K562 (cell line): ENCODE data around the gene CAPN7.

Experiments
- EZH2 ChIP-seq: IDR thresholded peaks from 2 replicates; pipeline ENCODE4 v1.6.1; 2012; ENCODE audit warnings: low read depth, mild to moderate bottlenecking, inconsistent platforms, low read length, borderline replicate concordance
- JUND ChIP-seq, 2 experiments: IDR thresholded peaks; 2 replicates in 1 of 2; 3 replicates in 1 of 2; pipeline ENCODE4 v1.6.1; 2011; ENCODE audit warnings: borderline replicate concordance in 2 of 2, low read depth in 2 of 2, low read length in 2 of 2, improper control_type of control experiment in 1 of 2, missing biosample characterization in 1 of 2, missing genetic modification characterization in 1 of 2, missing genetic modification reagents in 1 of 2
- RFX5 ChIP-seq: IDR thresholded peaks from 2 replicates; pipeline ENCODE4 v1.6.1; 2011; ENCODE audit warnings: low read depth, mild to moderate bottlenecking, improper control_type of control experiment, low read length
- TF ChIP-seq, protein P1 (sequence below), 3 experiments: IDR thresholded peaks in 2 of 3; conservative IDR thresholded peaks in 1 of 3; 2 replicates each; pipeline ENCODE4 v1.5.1; 2011 to 2012; ENCODE audit warnings: low read length in 3 of 3, mild to moderate bottlenecking in 3 of 3, control low read depth in 2 of 3, improper control_type of control experiment in 1 of 3, inconsistent platforms in 1 of 3, low read depth in 1 of 3, mixed read lengths in 1 of 3, moderate library complexity in 1 of 3; ENCODE audit not compliant: insufficient read depth in 2 of 3

DNA sequence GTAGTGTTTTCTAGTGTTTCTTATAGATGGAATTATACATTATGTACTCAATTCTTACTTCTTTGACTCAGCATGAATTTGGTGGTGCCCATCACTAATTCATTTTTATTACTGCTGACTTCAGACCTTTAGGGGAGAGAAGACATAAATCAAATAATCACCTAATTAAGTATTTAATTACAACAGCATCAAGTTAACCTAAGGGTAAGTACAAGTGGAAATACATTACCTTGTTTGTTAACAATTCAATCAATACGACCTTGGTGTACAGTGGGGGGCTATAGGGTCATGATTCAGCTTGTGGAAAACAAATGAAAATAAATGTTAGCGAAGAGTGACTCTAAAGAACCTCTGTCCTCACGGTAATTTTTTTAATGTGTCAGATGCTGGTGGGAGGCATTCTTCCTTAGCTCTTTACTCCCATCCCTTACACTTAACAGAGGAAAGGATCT, 538 bp upstream of the CAPN7 start:
- TF ChIP-seq JUND (IDR thresholded peaks at IDR 0.05; ENCODE audit: borderline replicate concordance, low read depth, low read length) (no peak), JUND (tag; IDR thresholded peaks at IDR 0.05; ENCODE audit: borderline replicate concordance, low read depth, low read length) (no peak), RFX5 (no peak), EZH2 (no peak)
- TF ChIP-seq, protein P1, sequence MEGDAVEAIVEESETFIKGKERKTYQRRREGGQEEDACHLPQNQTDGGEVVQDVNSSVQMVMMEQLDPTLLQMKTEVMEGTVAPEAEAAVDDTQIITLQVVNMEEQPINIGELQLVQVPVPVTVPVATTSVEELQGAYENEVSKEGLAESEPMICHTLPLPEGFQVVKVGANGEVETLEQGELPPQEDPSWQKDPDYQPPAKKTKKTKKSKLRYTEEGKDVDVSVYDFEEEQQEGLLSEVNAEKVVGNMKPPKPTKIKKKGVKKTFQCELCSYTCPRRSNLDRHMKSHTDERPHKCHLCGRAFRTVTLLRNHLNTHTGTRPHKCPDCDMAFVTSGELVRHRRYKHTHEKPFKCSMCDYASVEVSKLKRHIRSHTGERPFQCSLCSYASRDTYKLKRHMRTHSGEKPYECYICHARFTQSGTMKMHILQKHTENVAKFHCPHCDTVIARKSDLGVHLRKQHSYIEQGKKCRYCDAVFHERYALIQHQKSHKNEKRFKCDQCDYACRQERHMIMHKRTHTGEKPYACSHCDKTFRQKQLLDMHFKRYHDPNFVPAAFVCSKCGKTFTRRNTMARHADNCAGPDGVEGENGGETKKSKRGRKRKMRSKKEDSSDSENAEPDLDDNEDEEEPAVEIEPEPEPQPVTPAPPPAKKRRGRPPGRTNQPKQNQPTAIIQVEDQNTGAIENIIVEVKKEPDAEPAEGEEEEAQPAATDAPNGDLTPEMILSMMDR (IDR thresholded peaks at IDR 0.05 in 2 of 3, conservative IDR thresholded peaks at IDR 0.05 in 1 of 3; ENCODE audit: insufficient read depth in 2 of 3, low read depth in 1 of 3, low read length in 3 of 3) = no peak
